GM19035 (cell line): ENCODE data around the gene HLA-DOA.

Experiments used
- ATAC-seq: cut with Tn5 transposase; IDR thresholded peaks from one replicate; pipeline ENCODE4 v1.9.1; 2021; ENCODE audit not compliant: unreplicated experiment

HLA-DOA gene

DNA sequence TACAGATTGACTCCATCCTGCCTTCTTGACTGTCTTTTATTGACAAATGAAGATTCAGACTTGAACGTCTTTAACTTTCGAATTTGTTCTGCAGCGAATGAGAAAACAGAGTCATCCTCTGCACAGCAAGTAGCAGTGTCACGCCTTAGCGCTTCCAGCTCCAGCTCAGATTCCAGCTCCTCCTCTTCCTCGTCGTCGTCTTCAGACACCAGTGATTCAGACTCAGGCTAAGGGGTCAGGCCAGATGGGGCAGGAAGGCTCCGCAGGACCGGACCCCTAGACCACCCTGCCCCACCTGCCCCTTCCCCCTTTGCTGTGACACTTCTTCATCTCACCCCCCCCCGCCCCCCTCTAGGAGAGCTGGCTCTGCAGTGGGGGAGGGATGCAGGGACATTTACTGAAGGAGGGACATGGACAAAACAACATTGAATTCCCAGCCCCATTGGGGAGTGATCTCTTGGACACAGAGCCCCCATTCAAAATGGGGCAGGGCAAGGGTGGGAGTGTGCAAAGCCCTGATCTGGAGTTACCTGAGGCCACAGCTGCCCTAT, 28.8 kb downstream of the HLA-DOA start:
- ATAC-seq: no peak

- ATAC-seq: no peak
Measured at GRCh38 chr6:32979720-32980487, 29.5 kb downstream of the HLA-DOA start.

DNA sequence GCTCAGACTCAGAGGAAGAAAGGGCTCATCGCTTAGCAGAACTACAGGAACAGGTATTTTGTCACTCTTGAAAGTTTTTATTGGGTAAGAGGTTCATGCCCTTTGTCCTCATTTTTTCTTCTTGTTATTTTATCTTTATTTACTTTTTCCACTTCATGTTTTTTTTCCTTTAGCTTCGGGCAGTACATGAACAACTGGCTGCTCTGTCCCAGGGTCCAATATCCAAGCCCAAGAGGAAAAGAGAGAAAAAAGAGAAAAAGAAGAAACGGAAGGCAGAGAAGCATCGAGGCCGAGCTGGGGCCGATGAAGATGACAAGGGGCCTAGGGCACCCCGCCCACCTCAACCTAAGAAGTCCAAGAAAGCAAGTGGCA, 31.5 kb downstream of the HLA-DOA start:
- no peak for ATAC-seq

DNA sequence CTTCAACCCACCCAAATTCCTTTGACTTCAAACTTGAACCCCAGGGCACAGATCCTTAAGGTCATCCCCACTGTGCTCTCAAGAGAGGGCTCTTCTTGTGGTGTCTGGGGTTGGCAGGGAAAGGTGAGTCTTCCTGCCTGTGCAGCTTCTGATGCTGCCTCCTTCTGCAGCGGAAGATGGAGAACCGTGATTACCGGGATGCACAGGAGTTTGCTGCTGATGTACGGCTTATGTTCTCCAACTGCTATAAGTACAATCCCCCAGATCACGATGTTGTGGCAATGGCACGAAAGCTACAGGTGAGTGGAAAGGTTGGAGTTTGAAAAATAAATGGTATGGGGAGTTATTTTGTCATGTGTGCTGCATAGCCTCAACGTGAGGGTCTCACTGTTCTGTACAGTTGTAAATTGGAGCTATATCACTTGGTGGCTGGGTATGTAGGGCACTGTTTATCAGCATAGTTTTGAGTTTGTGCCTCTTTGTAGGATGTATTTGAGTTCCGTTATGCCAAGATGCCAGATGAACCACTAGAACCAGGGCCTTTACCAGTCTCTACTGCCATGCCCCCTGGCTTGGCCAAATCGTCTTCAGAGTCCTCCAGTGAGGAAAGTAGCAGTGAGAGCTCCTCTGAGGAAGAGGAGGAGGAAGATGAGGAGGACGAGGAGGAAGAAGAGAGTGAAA, 32.0 kb downstream of the HLA-DOA start:
- no peak for ATAC-seq

DNA sequence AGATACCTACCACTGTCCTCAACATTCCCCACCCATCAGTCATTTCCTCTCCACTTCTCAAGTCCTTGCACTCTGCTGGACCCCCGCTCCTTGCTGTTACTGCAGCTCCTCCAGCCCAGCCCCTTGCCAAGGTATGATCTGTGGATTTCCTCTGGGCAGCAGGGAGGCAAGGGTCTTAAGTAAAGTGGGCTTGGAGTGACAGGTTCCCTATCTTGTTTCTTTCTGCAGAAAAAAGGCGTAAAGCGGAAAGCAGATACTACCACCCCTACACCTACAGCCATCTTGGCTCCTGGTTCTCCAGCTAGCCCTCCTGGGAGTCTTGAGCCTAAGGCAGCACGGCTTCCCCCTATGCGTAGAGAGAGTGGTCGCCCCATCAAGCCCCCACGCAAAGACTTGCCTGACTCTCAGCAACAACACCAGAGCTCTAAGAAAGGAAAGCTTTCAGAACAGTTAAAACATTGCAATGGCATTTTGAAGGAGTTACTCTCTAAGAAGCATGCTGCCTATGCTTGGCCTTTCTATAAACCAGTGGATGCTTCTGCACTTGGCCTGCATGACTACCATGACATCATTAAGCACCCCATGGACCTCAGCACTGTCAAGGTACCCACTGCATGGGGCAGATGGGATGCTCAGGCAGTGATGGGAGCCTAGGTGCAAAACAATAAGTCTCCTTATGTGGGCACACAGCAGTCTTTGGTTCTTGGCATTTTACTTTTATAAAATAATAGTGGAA, 32.9 kb downstream of the HLA-DOA start:
- no peak for ATAC-seq

DNA sequence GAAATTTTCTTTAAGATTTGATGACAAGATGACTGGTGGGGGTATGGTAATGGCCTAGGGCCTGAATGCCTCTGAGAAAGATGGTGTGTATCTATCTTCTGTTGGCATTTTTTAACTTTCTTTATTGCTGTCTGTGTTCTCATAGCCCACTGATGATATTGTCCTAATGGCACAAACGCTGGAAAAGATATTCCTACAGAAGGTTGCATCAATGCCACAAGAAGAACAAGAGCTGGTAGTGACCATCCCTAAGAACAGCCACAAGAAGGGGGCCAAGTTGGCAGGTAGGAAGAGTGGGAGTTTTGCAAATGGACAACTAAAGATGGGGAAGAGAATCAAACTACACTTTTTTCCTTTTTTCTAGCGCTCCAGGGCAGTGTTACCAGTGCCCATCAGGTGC, 33.5 kb downstream of the HLA-DOA start:
- ATAC-seq: no peak

DNA sequence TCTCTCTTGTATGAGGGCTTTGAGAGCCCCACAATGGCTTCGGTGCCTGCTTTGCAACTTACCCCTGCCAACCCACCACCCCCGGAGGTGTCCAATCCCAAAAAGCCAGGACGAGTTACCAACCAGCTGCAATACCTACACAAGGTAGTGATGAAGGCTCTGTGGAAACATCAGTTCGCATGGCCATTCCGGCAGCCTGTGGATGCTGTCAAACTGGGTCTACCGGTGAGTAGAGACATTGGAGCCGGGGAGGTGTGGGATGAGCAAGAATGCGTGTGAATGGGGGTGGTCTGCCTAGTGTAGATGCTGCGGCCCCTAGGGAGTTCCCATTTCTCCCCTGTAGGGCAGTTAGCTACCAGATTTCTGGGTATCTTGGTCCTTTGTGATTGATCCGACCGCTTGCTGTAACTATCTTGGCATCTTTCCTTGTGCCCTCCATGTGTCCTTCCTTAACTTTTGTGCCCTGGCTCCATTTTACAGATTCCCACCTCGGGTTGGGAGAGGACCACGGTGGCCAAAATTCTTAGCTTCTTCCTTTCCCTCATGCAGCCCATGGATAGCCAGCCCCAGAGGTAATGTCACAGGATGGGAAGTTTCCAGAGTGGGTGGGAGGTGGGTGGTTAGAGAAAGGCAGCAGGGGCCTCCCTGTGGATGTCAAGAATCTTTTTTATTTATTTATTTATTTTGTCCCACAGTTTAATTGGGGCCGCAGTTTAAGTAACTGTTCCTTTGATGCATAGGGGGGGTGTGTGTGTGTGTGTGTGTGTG, 34.7 kb downstream of the HLA-DOA start:
- no peak for ATAC-seq

- no peak for ATAC-seq
Measured at GRCh38 chr6:32974016-32974333, 35.4 kb downstream of the HLA-DOA start.

DNA sequence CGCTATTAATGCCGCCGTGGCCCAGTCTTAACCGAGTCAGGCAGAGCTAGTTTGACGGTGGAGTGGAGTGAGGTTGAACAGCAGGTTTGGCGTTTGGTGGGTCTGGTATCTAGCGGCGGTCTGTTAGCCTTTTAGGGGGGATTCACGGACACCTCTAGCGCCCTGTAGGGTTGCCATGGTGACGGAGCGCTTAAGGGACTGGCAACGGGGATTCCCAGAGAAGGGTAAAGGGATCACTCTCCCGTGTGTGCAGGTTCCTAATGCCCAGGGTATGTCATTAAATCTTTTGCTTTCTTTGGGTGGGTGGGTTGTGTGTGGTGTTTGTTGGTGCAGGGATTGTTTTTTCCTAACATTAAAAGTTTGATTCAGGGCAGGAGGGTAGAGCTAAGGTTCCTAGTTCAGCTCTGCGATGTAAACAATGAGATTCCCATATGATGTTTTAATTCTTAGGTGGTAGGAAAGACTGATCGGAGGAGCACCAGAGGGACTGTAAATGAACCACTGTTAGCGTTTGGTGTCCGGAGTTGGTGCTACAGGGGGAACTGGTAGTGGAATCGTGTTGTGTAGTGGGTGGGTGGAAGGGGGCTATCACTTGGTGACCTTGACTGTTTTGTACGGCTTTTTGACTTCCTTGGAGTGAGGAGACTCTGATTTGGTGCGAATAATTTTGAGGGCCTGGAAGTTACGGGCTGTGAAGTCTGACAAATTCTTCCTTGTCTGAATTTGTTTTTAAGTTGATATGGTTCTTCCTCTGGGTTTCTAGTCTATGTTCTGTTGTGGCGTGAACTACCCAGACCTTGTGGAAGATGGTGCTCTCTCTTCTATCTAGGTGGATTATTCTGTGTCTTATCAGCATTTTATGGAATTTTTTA, 36.0 kb downstream of the HLA-DOA start:
- no peak for ATAC-seq

GRCh38 chr6:32972353-32973143, 36.8 kb downstream of the HLA-DOA start:
- peak; percentile 1 for ATAC-seq

- ATAC-seq: peak; percentile 52
Measured at GRCh38 chr6:32971581-32972352, 37.6 kb downstream of the HLA-DOA start.

GRCh38 chr6:32971242-32971580, 38.2 kb downstream of the HLA-DOA start:
- ATAC-seq: no peak

GRCh38 chr6:32970413-32971241, 38.8 kb downstream of the HLA-DOA start:
- ATAC-seq: no peak

DNA sequence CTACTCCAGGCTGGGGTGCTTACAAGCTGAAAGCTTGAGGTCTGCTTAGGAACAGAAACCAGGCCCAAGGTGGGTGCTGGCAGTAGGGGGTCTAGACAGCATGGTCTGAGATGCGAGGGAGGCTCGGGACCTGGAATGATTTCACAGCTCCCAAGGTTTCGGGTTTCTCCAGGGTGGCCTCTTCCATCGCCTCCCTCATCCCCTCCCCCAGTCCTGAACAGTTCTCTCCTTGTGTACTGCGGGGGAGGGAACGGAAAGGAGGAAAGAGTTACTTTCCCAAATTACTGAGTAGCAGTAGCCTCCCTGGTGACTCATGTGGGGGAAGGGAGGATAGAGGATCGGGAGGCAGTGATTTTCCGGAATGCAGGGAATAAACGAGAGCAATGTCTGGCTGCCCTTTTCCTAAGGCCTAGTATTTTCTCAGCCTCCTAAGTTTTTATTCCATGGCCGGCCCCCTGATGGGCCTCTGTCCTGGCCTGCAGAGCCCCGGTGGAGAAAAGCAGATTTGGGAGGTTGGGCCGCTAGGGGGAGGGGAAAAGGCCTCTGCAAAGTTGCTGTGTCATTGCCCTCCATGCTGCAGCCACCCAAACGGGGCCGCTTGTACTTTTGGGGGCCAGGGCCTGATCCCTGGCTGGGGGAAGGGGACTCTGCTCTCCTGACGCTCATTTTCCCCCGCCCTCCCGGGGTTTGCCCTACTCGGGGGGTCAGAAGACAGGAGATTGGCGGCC, 39.5 kb downstream of the HLA-DOA start:
- no peak for ATAC-seq

GRCh38 chr6:32968867-32969684, 40.3 kb downstream of the HLA-DOA start:
- ATAC-seq: no peak

DNA sequence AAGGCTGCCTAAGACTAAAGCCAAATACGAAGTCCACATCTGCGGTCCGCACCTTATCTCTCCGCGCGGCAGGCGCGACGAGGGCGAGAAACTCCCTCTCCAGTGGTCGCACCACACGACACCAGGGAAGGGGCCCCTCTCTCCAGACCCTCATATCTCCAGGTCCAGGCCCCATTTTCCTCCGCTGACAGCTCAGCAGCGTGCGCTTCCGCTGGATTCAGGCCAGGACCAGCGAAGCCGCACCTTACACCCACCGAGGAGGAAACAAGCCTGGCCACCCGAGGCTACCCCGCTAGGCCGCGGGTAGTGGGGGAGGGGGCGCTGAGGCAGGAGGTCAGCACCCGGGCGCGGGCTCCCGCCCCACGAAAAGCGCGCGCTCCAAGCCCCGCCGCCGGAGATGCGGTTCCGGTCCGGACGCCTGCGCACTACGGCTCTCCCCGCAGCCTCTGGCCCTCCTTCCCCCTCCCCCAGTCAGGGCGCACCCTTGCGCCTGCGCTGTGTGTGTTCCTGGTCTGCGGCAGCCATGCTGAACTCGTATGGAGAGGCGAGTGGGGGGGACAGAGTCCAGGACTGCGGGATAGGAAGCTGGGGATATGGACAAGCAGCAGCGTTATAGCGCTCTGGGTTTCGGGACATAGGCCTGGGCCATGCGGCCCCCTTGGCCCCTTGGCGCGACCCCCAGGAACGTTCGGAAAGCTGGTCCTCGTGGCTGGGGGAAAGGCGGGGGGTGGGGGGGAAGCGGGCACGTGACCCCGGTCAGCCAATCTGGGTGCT, 41.1 kb downstream of the HLA-DOA start, which contains the start of gene BRD2:
TSS of gene BRD2 (plus strand) at position 502 of the 774 bp plus-strand sequence. CDS start 4,305 bp downstream, outside the sequence.
- peak; percentile 37 for ATAC-seq
